Left ventricle myocardium inferior (tissue), 1 donor: ENCODE results near the gene MYCN. TPM values are rescaled to one million over a fixed set of nuclear protein-coding genes. Genes with fewer than 3 reads are reported as not detected.

Source experiments
- DNase-seq: peaks from one replicate; pipeline ENCODE4 v3.0.0-alpha.2; 2020
- H3K27ac ChIP-seq: fragments of 200-600 bp; replicated peaks from 2 replicates; pipeline ENCODE4 v1.8.0; 2021
- H3K27me3 ChIP-seq: fragments of 200-600 bp; 2 replicates; pipeline ENCODE4 v1.8.0; 2021; ENCODE audit warnings: low read depth
- H3K36me3 ChIP-seq: fragments of 200-600 bp; 2 replicates; pipeline ENCODE4 v1.8.0; 2021
- H3K4me1 ChIP-seq: fragments of 200-600 bp; 2 replicates; pipeline ENCODE4 v1.8.0; 2021
- H3K4me3 ChIP-seq: fragments of 200-600 bp; 2 replicates; pipeline ENCODE4 v1.8.0; 2021; ENCODE audit warnings: mild to moderate bottlenecking, moderate library complexity
- H3K9me3 ChIP-seq: fragments of 200-600 bp; replicated peaks from 2 replicates; pipeline ENCODE4 v1.8.0; 2021
- CTCF ChIP-seq: fragments of 200-600 bp; IDR thresholded peaks from 2 replicates; pipeline ENCODE4 v1.8.0; 2021; ENCODE audit warnings: antibody characterized with exemption, mild to moderate bottlenecking, borderline replicate concordance
- intact Hi-C: fragments of 100-400 bp; cut with micrococcal nuclease; formaldehyde crosslinking; loops from one replicate; pipeline ENCODE4 v1.11.0; 2022
- total RNA-seq: library from RNA; stranded (reverse); fragmentation: NEBNext Ultra II Directional; extraction: Animal tissue kit (Norgen Biotek cat#: 25700); gene quantifications from one replicate; pipeline ENCODE4 v1.2.1, GENCODE V29; 2021
- donor health status: DM: no; HTN: yes; CAD: no; lungs with severe emphysema.

Gene MYCN
- total RNA-seq, 1 donor from 2014 or later: 0.38 TPM

- H3K36me3 ChIP-seq: no peaks in the 10 kb centered on the region
- no peak overlapping the region for H3K27ac ChIP-seq
- H3K9me3 ChIP-seq: no peaks in the 10 kb centered on the region
- H3K27me3 ChIP-seq: peaks cover 29% of the 10 kb centered on the region
- TF ChIP-seq CTCF: no peak
- H3K4me1 ChIP-seq: peaks cover 11% of the 10 kb centered on the region
- intact Hi-C loops: loop anchor here (5.0 to 10.0 kb wide), 2 partner anchors 300 to 347 kb away; no protein-coding TSS in a partner anchor
- DNase-seq: no peak
- H3K4me3 ChIP-seq: no peak overlapping the region
Measured at GRCh38 chr2:15935189-15935588, 5.2 kb upstream of the MYCN start.

GRCh38 chr2:15935675-15936074 is 4.7 kb upstream of the MYCN start:
- no peak for DNase-seq

GRCh38 chr2:15936277-15937104 is 3.9 kb upstream of the MYCN start:
- H3K36me3 ChIP-seq: no peaks in the 10 kb centered on the region
- DNase-seq: no peak
- peaks cover 24% of the 10 kb centered on the region for H3K4me1 ChIP-seq
- no peaks in the 10 kb centered on the region for H3K9me3 ChIP-seq
- no peak overlapping the region for H3K27ac ChIP-seq
- intact Hi-C loops: loop anchor here (5.0 to 10.0 kb wide), 2 partner anchors 302 to 346 kb away; no protein-coding TSS in a partner anchor
- no peak for TF ChIP-seq CTCF
- H3K4me3 ChIP-seq: no peak overlapping the region
- peaks cover 42% of the 10 kb centered on the region for H3K27me3 ChIP-seq

More at GRCh38 chr2:15935675-15936074, 4.7 kb upstream of the MYCN start:
- H3K27ac ChIP-seq: no peak overlapping the region
- no peak overlapping the region for H3K4me3 ChIP-seq
- no peaks in the 10 kb centered on the region for H3K36me3 ChIP-seq
- H3K4me1 ChIP-seq: peaks cover 16% of the 10 kb centered on the region
- H3K27me3 ChIP-seq: peaks cover 34% of the 10 kb centered on the region
- no peak for TF ChIP-seq CTCF
- no peaks in the 10 kb centered on the region for H3K9me3 ChIP-seq
- intact Hi-C loops: loop anchor here (5.0 to 10.0 kb wide), 2 partner anchors 301 to 347 kb away; no protein-coding TSS in a partner anchor

- Histone ChIP-seq H3K9me3 (no peaks in the 10 kb centered on the region), H3K27ac (no peak overlapping the region), H3K4me1 (peaks cover 32% of the 10 kb centered on the region), H3K27me3 (peaks cover 50% of the 10 kb centered on the region), H3K36me3 (no peaks in the 10 kb centered on the region), H3K4me3 (no peak overlapping the region)
- intact Hi-C loops: loop anchor here (5.0 to 10.0 kb wide), 2 partner anchors 302 to 345 kb away; no protein-coding TSS in a partner anchor
- DNase-seq: no peak
- no peak for TF ChIP-seq CTCF
Measured at GRCh38 chr2:15937105-15937881, 3.1 kb upstream of the MYCN start.

GRCh38 chr2:15937882-15938802 is 2.2 kb upstream of the MYCN start:
- Histone ChIP-seq H3K4me1 (peaks cover 38% of the 10 kb centered on the region), H3K4me3 (no peak overlapping the region), H3K9me3 (no peaks in the 10 kb centered on the region), H3K27ac (no peak overlapping the region), H3K27me3 (peaks cover 57% of the 10 kb centered on the region), H3K36me3 (no peaks in the 10 kb centered on the region)
- TF ChIP-seq CTCF: no peak
- DNase-seq: no peak
- intact Hi-C loops: loop anchor here (5.0 to 10.0 kb wide), 2 partner anchors 303 to 344 kb away; no protein-coding TSS in a partner anchor
